Stomach (tissue), 4 donors: ENCODE measurements around the gene OTOGL.

Source experiments
- POLR2A ChIP-seq, 4 donors: fragments of 450-650 bp; IDR thresholded peaks; one replicate each; pipeline ENCODE4 v1.6.1; 2016; ENCODE audit warnings: antibody characterized with exemption in 4 of 4, control low read depth in 2 of 4, mild to moderate bottlenecking in 1 of 4, moderate library complexity in 1 of 4
- TF ChIP-seq, protein P1 (sequence below), 7 experiments: fragments of 450-650 bp in 4 of 7; fragments of 200-600 bp in 3 of 7; sonication (generic) in 3 of 7; IDR thresholded peaks; one replicate each; pipeline ENCODE4 v1.5.1; 2016 to 2019; ENCODE audit warnings: antibody characterized with exemption in 7 of 7, control low read depth in 2 of 7, mild to moderate bottlenecking in 1 of 7

DNA sequence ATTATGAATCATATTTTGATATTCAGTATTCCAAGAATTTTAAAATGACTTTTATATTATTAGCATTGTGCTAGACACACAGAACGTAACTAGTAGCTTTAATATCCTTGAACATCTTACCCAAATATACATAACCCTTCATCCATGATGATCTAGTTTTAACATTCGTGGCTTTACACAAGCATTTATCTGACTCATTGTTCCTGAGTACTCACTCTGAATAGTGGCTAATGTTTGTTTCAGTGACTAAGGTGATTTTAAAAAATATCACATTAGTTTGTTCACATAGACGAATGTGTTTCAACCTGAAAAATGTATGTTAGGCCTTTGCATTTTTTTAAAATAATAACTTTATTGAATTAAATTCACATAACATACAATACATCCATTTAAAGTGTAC lies 264.7 kb downstream of the OTOGL start:
- TF ChIP-seq, protein P1, sequence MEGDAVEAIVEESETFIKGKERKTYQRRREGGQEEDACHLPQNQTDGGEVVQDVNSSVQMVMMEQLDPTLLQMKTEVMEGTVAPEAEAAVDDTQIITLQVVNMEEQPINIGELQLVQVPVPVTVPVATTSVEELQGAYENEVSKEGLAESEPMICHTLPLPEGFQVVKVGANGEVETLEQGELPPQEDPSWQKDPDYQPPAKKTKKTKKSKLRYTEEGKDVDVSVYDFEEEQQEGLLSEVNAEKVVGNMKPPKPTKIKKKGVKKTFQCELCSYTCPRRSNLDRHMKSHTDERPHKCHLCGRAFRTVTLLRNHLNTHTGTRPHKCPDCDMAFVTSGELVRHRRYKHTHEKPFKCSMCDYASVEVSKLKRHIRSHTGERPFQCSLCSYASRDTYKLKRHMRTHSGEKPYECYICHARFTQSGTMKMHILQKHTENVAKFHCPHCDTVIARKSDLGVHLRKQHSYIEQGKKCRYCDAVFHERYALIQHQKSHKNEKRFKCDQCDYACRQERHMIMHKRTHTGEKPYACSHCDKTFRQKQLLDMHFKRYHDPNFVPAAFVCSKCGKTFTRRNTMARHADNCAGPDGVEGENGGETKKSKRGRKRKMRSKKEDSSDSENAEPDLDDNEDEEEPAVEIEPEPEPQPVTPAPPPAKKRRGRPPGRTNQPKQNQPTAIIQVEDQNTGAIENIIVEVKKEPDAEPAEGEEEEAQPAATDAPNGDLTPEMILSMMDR (IDR thresholded peaks at IDR 0.05): no peak
- no peak for TF ChIP-seq POLR2A (IDR thresholded peaks at IDR 0.05)
